OCI-LY7 (cell line): ENCODE data around the gene CTNNBL1. TPM values are rescaled to one million over a fixed set of nuclear protein-coding genes. Genes with fewer than 3 reads are reported as not detected.

ENCODE experiments used
- BruUV-seq: library from RNA; stranded (reverse); fragments of 400-500 nt; replicated peaks from 2 replicates; lab custom pipeline; 2021; lab: Mats Ljungman, UMichigan
- CTCF ChIA-PET: fragments of 300-600 bp; sonication (Branson Sonifier 250); formaldehyde crosslinking; loops from one replicate; lab custom pipeline; 2022; ENCODE audit warnings: antibody characterized with exemption; ENCODE audit not compliant: unreplicated experiment; lab: Charles Lee
- POLR2A ChIA-PET: fragments of 300-600 bp; sonication (Branson Sonifier 250); formaldehyde crosslinking; loops from one replicate; lab custom pipeline; 2022; ENCODE audit warnings: antibody characterized with exemption; lab: Charles Lee
- DNase-seq: peaks from one replicate; pipeline ENCODE4 v3.0.0-alpha.2; 2015; ENCODE audit warnings: low spot score
- H2AFZ ChIP-seq: fragments of 200-600 bp; sonication (generic), shearing (Covaris generic); 2 replicates; pipeline ENCODE4 v1.6.1; 2014; ENCODE audit warnings: mild to moderate bottlenecking, antibody characterized with exemption, low read length, moderate library complexity
- H3K27ac ChIP-seq: fragments of 200-600 bp; sonication (generic); 2 replicates; pipeline ENCODE4 v1.5.1; 2014; ENCODE audit warnings: mixed run types, low read depth, mild to moderate bottlenecking, moderate library complexity, low read length, inconsistent platforms; ENCODE audit not compliant: poor library complexity, severe bottlenecking
- H3K36me3 ChIP-seq: fragments of 200-600 bp; sonication (generic); 2 replicates; pipeline ENCODE4 v1.6.1; 2014; ENCODE audit warnings: mild to moderate bottlenecking, antibody characterized with exemption, low read length, moderate library complexity, mixed read lengths; ENCODE audit not compliant: insufficient read depth
- H3K4me1 ChIP-seq: fragments of 200-600 bp; sonication (generic); 2 replicates; pipeline ENCODE4 v1.5.1; 2014; ENCODE audit warnings: mild to moderate bottlenecking, low read length; ENCODE audit not compliant: insufficient read depth, poor library complexity, severe bottlenecking
- H3K4me2 ChIP-seq: fragments of 200-600 bp; sonication (generic); 2 replicates; pipeline ENCODE4 v1.6.1; 2014; ENCODE audit warnings: mild to moderate bottlenecking, low read length
- H3K4me3 ChIP-seq: fragments of 200-600 bp; sonication (generic); 2 replicates; pipeline ENCODE4 v1.5.1; 2014; ENCODE audit warnings: mild to moderate bottlenecking, low read depth, low read length; ENCODE audit not compliant: poor library complexity, severe bottlenecking
- H3K79me2 ChIP-seq: fragments of 200-600 bp; sonication (generic); 2 replicates; pipeline ENCODE4 v1.6.1; 2016; ENCODE audit warnings: low read depth, mild to moderate bottlenecking, low read length, moderate library complexity, mixed read lengths; ENCODE audit not compliant: insufficient read depth
- H3K9me2 ChIP-seq: fragments of 200-600 bp; sonication (generic); 2 replicates; pipeline ENCODE4 v1.6.1; 2016; ENCODE audit warnings: mild to moderate bottlenecking, low read length, mixed read lengths; ENCODE audit not compliant: insufficient read depth
- H3K9me3 ChIP-seq: fragments of 200-600 bp; sonication (generic); 2 replicates; pipeline ENCODE4 v1.6.1; 2014; ENCODE audit warnings: mild to moderate bottlenecking, mixed run types, low read length, mixed read lengths
- H4K20me1 ChIP-seq: fragments of 200-600 bp; sonication (generic); 2 replicates; pipeline ENCODE4 v1.6.1; 2014; ENCODE audit warnings: mild to moderate bottlenecking, antibody characterized with exemption, low read length, moderate library complexity, mixed read lengths; ENCODE audit not compliant: insufficient read depth
- CTCF ChIP-seq: fragments of 200-600 bp; sonication (generic); conservative IDR thresholded peaks from 2 replicates; pipeline ENCODE4 v1.5.1; 2014; ENCODE audit warnings: mild to moderate bottlenecking, antibody characterized with exemption, low read length, moderate library complexity, mixed read lengths
- EZH2phosphoT487 ChIP-seq: fragments of 200-600 bp; sonication (generic); IDR thresholded peaks from 2 replicates; pipeline ENCODE4 v1.6.1; 2018; ENCODE audit warnings: low read depth, borderline replicate concordance, mild to moderate bottlenecking, mixed run types, antibody characterized with exemption, low read length, moderate library complexity, mixed read lengths
- intact Hi-C: fragments of 100-400 bp; cut with micrococcal nuclease; formaldehyde crosslinking; loops from one replicate; pipeline ENCODE4 v1.10.0; 2022; ENCODE audit not compliant: unreplicated experiment
- total RNA-seq, 2 experiments: library from RNA; depleted of rRNA in 1 of 2; stranded (reverse); fragments of >200 nt in 1 of 2; shearing (Covaris generic) in 1 of 2; gene quantifications; 2 replicates each; pipeline ENCODE4 v1.2.3, GENCODE V29; 2014 to 2022

The CTNNBL1 gene
- total RNA-seq, 2 experiments from 2014 or later, result 38.0 to 90.0 TPM

- H3K79me2 ChIP-seq, result no peaks in the 10 kb centered on the region
- TF ChIP-seq CTCF (no peak), EZH2phosphoT487 (no peak)
- H3K27ac ChIP-seq, result no peak overlapping the region
- H2AFZ ChIP-seq, result no peak overlapping the region
- H3K4me3 ChIP-seq, result no peak overlapping the region
- no TSS peak for BruUV-seq
- H3K36me3 ChIP-seq, result no peaks in the 10 kb centered on the region
- H3K9me2 ChIP-seq, result no peaks in the 10 kb centered on the region
- ChIA-PET POLR2A (interaction anchor here (0.6 kb wide), 1 partner anchor 334 kb away, joined by 3 read pairs; no protein-coding TSS in a partner anchor), CTCF (no interaction called here)
- DNase-seq, result no peak
- no peaks in the 10 kb centered on the region for H3K9me3 ChIP-seq
- no peak overlapping the region for H3K4me2 ChIP-seq
- intact Hi-C loops, result no loop called here
- no peaks in the 10 kb centered on the region for H4K20me1 ChIP-seq
- H3K4me1 ChIP-seq, result peaks cover 1% of the 10 kb centered on the region
These were observed 226.4 kb downstream of the CTNNBL1 start for GRCh38 chr20:37920270-37920669.

DNA sequence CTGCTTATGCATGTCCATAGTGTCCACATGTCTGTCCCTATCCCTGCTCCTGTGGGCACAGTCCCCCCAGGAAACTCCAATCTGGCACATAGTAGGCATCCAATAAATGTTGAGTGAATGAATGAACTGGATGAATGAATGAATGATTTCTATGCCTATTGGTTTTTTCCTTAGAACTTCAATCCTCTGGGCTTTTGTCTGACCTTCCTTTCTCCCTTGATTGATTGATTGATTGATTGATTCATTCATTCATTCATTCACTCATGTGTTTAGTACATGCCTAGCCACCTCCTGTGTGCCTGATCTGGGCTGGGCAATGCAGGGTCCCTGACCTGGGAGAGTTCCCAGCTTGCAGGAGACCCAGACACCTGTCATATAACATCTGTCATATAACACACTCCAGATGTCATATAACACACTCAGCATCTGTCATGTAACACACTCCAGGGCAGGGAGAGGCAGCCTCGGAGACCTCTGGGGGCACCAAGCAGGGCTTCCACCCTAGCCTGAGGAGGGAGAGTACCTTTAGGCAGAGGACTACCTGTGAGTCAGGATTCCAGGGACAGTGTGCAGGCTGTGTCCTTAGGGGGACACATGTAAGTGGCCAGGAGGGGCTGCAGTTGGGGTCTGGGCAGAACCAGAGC is 227.0 kb downstream of the CTNNBL1 start:
- Histone ChIP-seq H3K4me3 (no peak overlapping the region), H3K9me2 (no peaks in the 10 kb centered on the region), H2AFZ (no peak overlapping the region), H3K27ac (no peak overlapping the region), H3K36me3 (no peaks in the 10 kb centered on the region), H3K4me2 (no peak overlapping the region), H3K4me1 (no peaks in the 10 kb centered on the region), H4K20me1 (no peaks in the 10 kb centered on the region), H3K79me2 (no peaks in the 10 kb centered on the region), H3K9me3 (no peaks in the 10 kb centered on the region)
- ChIA-PET POLR2A (no interaction called here), CTCF (no interaction called here)
- intact Hi-C loops, result no loop called here
- DNase-seq, result no peak
- TF ChIP-seq EZH2phosphoT487 (no peak), CTCF (no peak)
- BruUV-seq, result no TSS peak

GRCh38 chr20:37921341-37921929 is 227.6 kb downstream of the CTNNBL1 start:
- Histone ChIP-seq H3K9me2 (no peaks in the 10 kb centered on the region), H3K27ac (no peak overlapping the region), H3K79me2 (no peaks in the 10 kb centered on the region), H3K4me2 (no peak overlapping the region), H3K9me3 (no peaks in the 10 kb centered on the region), H4K20me1 (no peaks in the 10 kb centered on the region), H3K4me3 (no peak overlapping the region), H3K36me3 (no peaks in the 10 kb centered on the region), H3K4me1 (no peaks in the 10 kb centered on the region), H2AFZ (no peak overlapping the region)
- ChIA-PET POLR2A (no interaction called here), CTCF (no interaction called here)
- no peak for DNase-seq
- BruUV-seq, result no TSS peak
- TF ChIP-seq EZH2phosphoT487 (no peak), CTCF (no peak)
- intact Hi-C loops, result no loop called here
